HG02885 (cell line): ENCODE data around the gene ARHGEF39.

ENCODE experiments used
- ATAC-seq: cut with Tn5 transposase; IDR thresholded peaks from one replicate; pipeline ENCODE4 v1.9.1; 2021; ENCODE audit warnings: mild to moderate bottlenecking; ENCODE audit not compliant: unreplicated experiment, poor library complexity

ARHGEF39 gene

GRCh38 chr9:35679091-35679490 lies 14.1 kb upstream of the ARHGEF39 start:
- no peak for ATAC-seq

GRCh38 chr9:35675732-35676392 lies 10.9 kb upstream of the ARHGEF39 start:
- no peak for ATAC-seq

- ATAC-seq = no peak
Measured at GRCh38 chr9:35675204-35675603, 10.2 kb upstream of the ARHGEF39 start.

GRCh38 chr9:35674025-35674361 lies 9.0 kb upstream of the ARHGEF39 start:
- ATAC-seq = no peak

GRCh38 chr9:35673132-35674024 lies 8.4 kb upstream of the ARHGEF39 start, which contains the start of gene CA9:
Gene CA9, plus strand, starts transcription at chr9:35673928. Its CDS starts 32 bp downstream, at chr9:35673960.
- no peak for ATAC-seq

GRCh38 chr9:35669331-35670145 lies 4.5 kb upstream of the ARHGEF39 start:
- no peak for ATAC-seq

- no peak for ATAC-seq
Measured at GRCh38 chr9:35667939-35668338, 2.9 kb upstream of the ARHGEF39 start.

GRCh38 chr9:35666549-35666948 lies 1.6 kb upstream of the ARHGEF39 start:
- no peak for ATAC-seq

- ATAC-seq = no peak
Measured at GRCh38 chr9:35666045-35666444, 1.1 kb upstream of the ARHGEF39 start.

GRCh38 chr9:35665471-35665818 lies 450 bp upstream of the ARHGEF39 start:
- no peak for ATAC-seq

- no peak for ATAC-seq
Measured at GRCh38 chr9:35662437-35662836, 2.6 kb downstream of the ARHGEF39 start.

- ATAC-seq = no peak
Measured at GRCh38 chr9:35661756-35662350, 3.1 kb downstream of the ARHGEF39 start.

GRCh38 chr9:35660966-35661415 lies 4.0 kb downstream of the ARHGEF39 start:
- no peak for ATAC-seq

- no peak for ATAC-seq
Measured at GRCh38 chr9:35659340-35659739, 5.7 kb downstream of the ARHGEF39 start.

- ATAC-seq = no peak
Measured at GRCh38 chr9:35658968-35659220, 6.1 kb downstream of the ARHGEF39 start.

GRCh38 chr9:35658137-35658967 lies 6.6 kb downstream of the ARHGEF39 start, which contains the start of gene CCDC107:
Gene CCDC107, plus strand, starts transcription at chr9:35658292. Its CDS starts 88 bp downstream, at chr9:35658380.
- peak; percentile 72 for ATAC-seq

- ATAC-seq = peak; percentile 88
Measured at GRCh38 chr9:35657546-35658136, 7.4 kb downstream of the ARHGEF39 start, which contains the start of gene RMRP. Gene RMRP, minus strand, starts transcription at chr9:35658019.

GRCh38 chr9:35656831-35657545 lies 8.0 kb downstream of the ARHGEF39 start:
- no peak for ATAC-seq

- ATAC-seq = no peak
Measured at GRCh38 chr9:35656348-35656747, 8.6 kb downstream of the ARHGEF39 start.
